ENCODE measurements around the gene PDHX.

Gene PDHX

GRCh38 chr11:34959770-34960169 lies 43.4 kb downstream of the PDHX start:
- DNase-seq: no peak

- no peak for DNase-seq
These were observed 43.9 kb downstream of the PDHX start for GRCh38 chr11:34960277-34960676.

- no peak for DNase-seq
These were observed 45.6 kb downstream of the PDHX start for GRCh38 chr11:34962034-34962433.

- no peak for DNase-seq
These were observed 46.9 kb downstream of the PDHX start for GRCh38 chr11:34963351-34963750.

GRCh38 chr11:34964610-34965331 lies 48.4 kb downstream of the PDHX start:
- DNase-seq: no peak

GRCh38 chr11:34968862-34969261 lies 52.4 kb downstream of the PDHX start:
- DNase-seq: no peak

- DNase-seq: no peak
These were observed 53.6 kb downstream of the PDHX start for GRCh38 chr11:34970033-34970432.

- no peak for DNase-seq
These were observed 54.1 kb downstream of the PDHX start for GRCh38 chr11:34970480-34970879.

GRCh38 chr11:34971928-34972327 lies 55.5 kb downstream of the PDHX start:
- no peak for DNase-seq

GRCh38 chr11:34972366-34972765 lies 55.9 kb downstream of the PDHX start:
- no peak for DNase-seq

GRCh38 chr11:34972892-34973291 lies 56.5 kb downstream of the PDHX start:
- no peak for DNase-seq

- no peak for DNase-seq
These were observed 59.1 kb downstream of the PDHX start for GRCh38 chr11:34975482-34975881.

GRCh38 chr11:34976496-34977088 lies 60.2 kb downstream of the PDHX start:
- no peak for DNase-seq

GRCh38 chr11:34977089-34977912 lies 60.9 kb downstream of the PDHX start:
- no peak for DNase-seq

GRCh38 chr11:34978236-34979191 lies 62.1 kb downstream of the PDHX start:
- DNase-seq: no peak

GRCh38 chr11:34984514-34984913 lies 68.1 kb downstream of the PDHX start:
- DNase-seq: no peak

GRCh38 chr11:34986883-34987520 lies 70.6 kb downstream of the PDHX start:
- no peak for DNase-seq

GRCh38 chr11:34987617-34988016 lies 71.2 kb downstream of the PDHX start:
- no peak for DNase-seq

GRCh38 chr11:34988294-34989255 lies 72.2 kb downstream of the PDHX start:
- DNase-seq: no peak

- DNase-seq: no peak
These were observed 74.5 kb downstream of the PDHX start for GRCh38 chr11:34990916-34991315.

- DNase-seq: no peak
These were observed 78.4 kb downstream of the PDHX start for GRCh38 chr11:34994854-34995253.

Data from SHP77 (cell line).